ENCODE results near the gene SEMA5B.

DNA sequence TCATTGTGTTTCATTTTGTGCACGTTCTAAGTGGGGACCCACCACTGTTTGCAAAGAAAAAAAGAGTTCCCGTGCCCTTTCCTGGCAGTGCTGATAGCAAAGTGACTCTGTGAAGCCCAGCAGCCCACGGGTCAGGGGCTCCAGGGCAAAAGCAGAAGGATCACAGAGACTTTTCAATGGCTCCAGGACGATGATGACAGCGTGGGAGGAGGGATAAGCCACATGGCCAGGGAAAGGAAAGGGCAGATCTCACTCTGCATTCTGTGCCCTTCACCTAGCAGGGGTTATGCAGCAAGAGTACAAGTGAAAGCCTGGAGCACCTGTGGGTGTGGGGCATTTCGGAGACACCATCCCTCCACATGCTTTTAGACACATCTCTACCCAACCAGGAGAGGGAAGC lies 35.4 kb downstream of the SEMA5B start:
- no peak for TF ChIP-seq POLR2AphosphoS5 (IDR thresholded peaks at IDR 0.05)
- TF ChIP-seq, protein P1, sequence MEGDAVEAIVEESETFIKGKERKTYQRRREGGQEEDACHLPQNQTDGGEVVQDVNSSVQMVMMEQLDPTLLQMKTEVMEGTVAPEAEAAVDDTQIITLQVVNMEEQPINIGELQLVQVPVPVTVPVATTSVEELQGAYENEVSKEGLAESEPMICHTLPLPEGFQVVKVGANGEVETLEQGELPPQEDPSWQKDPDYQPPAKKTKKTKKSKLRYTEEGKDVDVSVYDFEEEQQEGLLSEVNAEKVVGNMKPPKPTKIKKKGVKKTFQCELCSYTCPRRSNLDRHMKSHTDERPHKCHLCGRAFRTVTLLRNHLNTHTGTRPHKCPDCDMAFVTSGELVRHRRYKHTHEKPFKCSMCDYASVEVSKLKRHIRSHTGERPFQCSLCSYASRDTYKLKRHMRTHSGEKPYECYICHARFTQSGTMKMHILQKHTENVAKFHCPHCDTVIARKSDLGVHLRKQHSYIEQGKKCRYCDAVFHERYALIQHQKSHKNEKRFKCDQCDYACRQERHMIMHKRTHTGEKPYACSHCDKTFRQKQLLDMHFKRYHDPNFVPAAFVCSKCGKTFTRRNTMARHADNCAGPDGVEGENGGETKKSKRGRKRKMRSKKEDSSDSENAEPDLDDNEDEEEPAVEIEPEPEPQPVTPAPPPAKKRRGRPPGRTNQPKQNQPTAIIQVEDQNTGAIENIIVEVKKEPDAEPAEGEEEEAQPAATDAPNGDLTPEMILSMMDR (IDR thresholded peaks at IDR 0.05): no peak
